HUES64 (cell line): Measurements from ENCODE around the gene OR2AT4.
"Not testable (repeated sequence)": the region's sequence is repeated elsewhere in the genome, so short reads cannot be mapped to it uniquely, and the experiment has no call there.

Experiments
- H3K27ac ChIP-seq: 2 replicates; pipeline ENCODE4 v1.7.0; 2013; ENCODE audit warnings: low read depth, low read length, inconsistent platforms
- H3K27me3 ChIP-seq: 2 replicates; pipeline ENCODE4 v1.6.1; 2013; ENCODE audit warnings: mild to moderate bottlenecking, low read length; ENCODE audit not compliant: insufficient read depth
- H3K36me3 ChIP-seq: 2 replicates; pipeline ENCODE4 v1.6.1; 2013; ENCODE audit warnings: mild to moderate bottlenecking, low read length; ENCODE audit not compliant: insufficient read depth
- H3K4me1 ChIP-seq: 2 replicates; pipeline ENCODE4 v1.6.1; 2013; ENCODE audit warnings: mild to moderate bottlenecking, low read length, moderate library complexity; ENCODE audit not compliant: insufficient read depth
- H3K4me3 ChIP-seq: 2 replicates; pipeline ENCODE4 v1.5.1; 2013; ENCODE audit warnings: mild to moderate bottlenecking, low read length, moderate library complexity
- H3K9ac ChIP-seq: 2 replicates; pipeline ENCODE4 v1.6.1; 2013; ENCODE audit warnings: mild to moderate bottlenecking, low read depth, low read length
- H3K9me3 ChIP-seq: 2 replicates; pipeline ENCODE4 v1.6.1; 2013; ENCODE audit warnings: low read depth, low read length; ENCODE audit not compliant: insufficient read depth
- WGBS: fragments of 150-250, 120-280 bp; methylation state at CpG from one replicate; pipeline ENCODE4 v1.1.7; 2013; ENCODE audit warnings: missing lambda C conversion rate; 5-methylcytosine and 5-hydroxymethylcytosine counted together

Gene OR2AT4

GRCh38 chr11:75063741-75064314 lies 32.8 kb downstream of the OR2AT4 start:
- Histone ChIP-seq H3K9ac (no peak overlapping the region), H3K4me3 (no peak overlapping the region), H3K9me3 (no peaks in the 10 kb centered on the region), H3K27ac (no peak overlapping the region), H3K36me3 (no peaks in the 10 kb centered on the region), H3K4me1 (no peaks in the 10 kb centered on the region), H3K27me3 (no peaks in the 10 kb centered on the region)
- 78% methylated on average over 3 of the region's 3 CpGs for WGBS

DNA sequence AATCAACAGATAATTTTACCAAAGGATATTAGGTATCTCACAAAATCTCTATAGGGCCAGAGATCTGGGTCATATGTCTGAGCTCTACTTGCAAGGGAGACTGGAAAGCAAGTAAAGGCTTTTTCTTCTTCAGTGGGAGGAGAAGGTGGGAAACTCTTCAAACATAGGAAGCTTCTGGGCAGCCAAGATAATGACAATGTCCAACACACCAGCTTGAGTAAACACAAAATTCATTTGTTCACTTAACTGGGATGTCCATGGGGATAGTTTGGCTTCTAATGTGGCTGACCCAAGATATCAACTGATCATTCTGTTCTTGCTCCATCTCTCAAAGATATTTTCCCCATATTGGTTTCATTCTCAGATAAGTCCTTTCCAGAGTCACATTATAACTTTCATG lies 37.4 kb downstream of the OR2AT4 start:
- no peaks in the 10 kb centered on the region for H3K9me3 ChIP-seq
- no peak overlapping the region for H3K9ac ChIP-seq
- no peaks in the 10 kb centered on the region for H3K27me3 ChIP-seq
- H3K4me3 ChIP-seq = no peak overlapping the region
- H3K36me3 ChIP-seq = no peaks in the 10 kb centered on the region
- no peak overlapping the region for H3K27ac ChIP-seq
- no peaks in the 10 kb centered on the region for H3K4me1 ChIP-seq

DNA sequence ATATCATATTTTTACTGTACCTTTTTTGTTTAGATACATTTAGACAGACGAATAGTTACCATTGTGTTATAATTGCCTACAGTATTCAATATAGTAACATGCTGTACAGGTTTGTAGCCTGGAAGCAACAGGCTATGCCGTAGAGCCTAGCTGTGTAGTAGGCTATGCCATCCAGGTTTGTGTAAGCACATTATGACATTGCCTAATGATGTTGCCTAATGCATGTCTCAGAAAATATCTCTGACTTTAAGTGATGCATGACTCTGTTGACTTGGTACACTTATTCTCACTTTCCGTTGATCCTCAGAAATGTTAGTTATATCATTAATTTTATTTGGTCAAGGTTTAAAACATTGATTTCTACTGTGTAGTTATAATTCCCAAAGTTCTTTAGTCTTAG lies 39.9 kb downstream of the OR2AT4 start:
- H3K4me1 ChIP-seq = no peaks in the 10 kb centered on the region
- WGBS = 97% methylated on average over 1 of the region's 3 CpGs
- H3K9me3 ChIP-seq = peaks cover 13% of the 10 kb centered on the region
- H3K9ac ChIP-seq = no peak overlapping the region
- no peak overlapping the region for H3K27ac ChIP-seq
- no peak overlapping the region for H3K4me3 ChIP-seq
- H3K27me3 ChIP-seq = no peaks in the 10 kb centered on the region
- no peaks in the 10 kb centered on the region for H3K36me3 ChIP-seq

GRCh38 chr11:75055511-75055910 lies 41.2 kb downstream of the OR2AT4 start:
- 96% methylated on average over 4 of the region's 6 CpGs for WGBS
- Histone ChIP-seq H3K27ac (no peak overlapping the region), H3K9ac (no peak overlapping the region), H3K27me3 (no peaks in the 10 kb centered on the region), H3K4me1 (no peaks in the 10 kb centered on the region), H3K4me3 (no peak overlapping the region), H3K9me3 (peaks cover 13% of the 10 kb centered on the region), H3K36me3 (no peaks in the 10 kb centered on the region)

- Histone ChIP-seq H3K36me3 (no peaks in the 10 kb centered on the region), H3K27me3 (no peaks in the 10 kb centered on the region), H3K9me3 (peaks cover 13% of the 10 kb centered on the region), H3K4me1 (no peaks in the 10 kb centered on the region), H3K4me3 (no peak overlapping the region), H3K27ac (no peak overlapping the region), H3K9ac (no peak overlapping the region)
- 64% methylated on average over 1 of the region's 1 CpG for WGBS
Observed at GRCh38 chr11:75052457-75052856, 44.2 kb downstream of the OR2AT4 start.

DNA sequence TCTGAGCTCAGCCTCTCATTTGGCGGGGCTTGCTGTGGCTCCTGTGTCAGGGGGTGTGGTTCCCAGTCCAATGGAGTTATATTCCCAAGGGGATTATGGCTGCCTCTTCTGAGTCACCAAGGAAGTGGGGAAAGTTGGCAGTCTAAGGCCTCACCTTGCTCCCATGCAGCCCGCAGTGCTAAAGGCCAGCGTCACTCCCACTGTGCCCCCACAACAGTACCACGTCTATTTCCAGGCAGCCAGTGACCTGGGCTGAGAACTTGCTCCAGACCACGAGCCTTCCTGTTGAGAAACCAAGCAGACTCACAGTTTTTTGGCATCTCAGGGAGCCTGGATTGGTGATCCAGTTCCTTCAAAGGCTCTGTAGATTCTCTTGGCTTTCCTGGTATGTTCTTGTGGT lies 45.6 kb downstream of the OR2AT4 start:
- no peak overlapping the region for H3K4me3 ChIP-seq
- H3K9ac ChIP-seq = no peak overlapping the region
- H3K36me3 ChIP-seq = no peaks in the 10 kb centered on the region
- peaks cover 13% of the 10 kb centered on the region for H3K9me3 ChIP-seq
- H3K4me1 ChIP-seq = no peaks in the 10 kb centered on the region
- H3K27ac ChIP-seq = no peak overlapping the region
- 93% methylated on average over 5 of the region's 5 CpGs for WGBS
- H3K27me3 ChIP-seq = no peaks in the 10 kb centered on the region

- 89% methylated on average over 4 of the region's 4 CpGs for whole genome bisulfite sequencing
- H3K27me3 ChIP-seq = no peaks in the 10 kb centered on the region
- H3K27ac ChIP-seq = no peak overlapping the region
- H3K9me3 ChIP-seq = peaks cover 13% of the 10 kb centered on the region
- H3K36me3 ChIP-seq = no peaks in the 10 kb centered on the region
- no peaks in the 10 kb centered on the region for H3K4me1 ChIP-seq
- H3K9ac ChIP-seq = no peak overlapping the region
- no peak overlapping the region for H3K4me3 ChIP-seq
Observed at GRCh38 chr11:75050516-75050915, 46.2 kb downstream of the OR2AT4 start.

DNA sequence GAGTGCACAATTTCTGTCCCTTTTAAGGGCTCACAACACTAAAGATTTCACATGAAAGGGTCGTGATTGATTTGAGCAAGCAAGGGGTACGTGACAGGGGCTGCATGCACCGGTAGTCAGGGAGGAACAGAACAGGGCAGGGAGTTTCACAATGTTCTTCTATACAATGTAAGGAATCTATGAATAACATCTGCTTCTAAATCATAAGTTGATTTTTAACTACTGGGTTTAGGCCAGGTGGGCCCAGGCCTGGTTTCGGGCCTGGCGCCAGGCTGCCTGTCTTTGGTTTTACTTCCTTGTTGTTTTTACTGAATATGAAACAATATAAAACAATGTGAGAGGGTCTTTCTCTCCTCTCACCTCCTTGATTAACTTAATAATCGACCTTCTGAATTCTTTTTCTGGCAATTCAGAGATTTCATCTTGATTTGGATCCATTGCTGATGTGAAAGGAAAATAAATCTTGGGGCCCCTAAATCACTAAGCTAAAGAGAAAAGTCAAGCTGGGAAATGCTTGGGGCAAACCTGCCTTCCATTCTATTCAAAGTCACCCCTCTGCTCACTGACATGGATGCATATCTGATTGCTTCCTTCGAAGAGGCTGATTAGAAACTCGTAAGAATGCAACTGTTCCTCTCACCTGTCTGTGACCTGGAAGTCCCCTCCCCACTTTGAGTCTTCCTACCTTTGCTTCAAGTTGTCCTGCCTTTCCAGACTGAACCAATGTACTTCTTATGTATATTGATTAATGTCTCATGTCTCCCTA lies 47.0 kb downstream of the OR2AT4 start:
- H3K4me3 ChIP-seq, H3K27ac ChIP-seq, H3K27me3 ChIP-seq, H3K9ac ChIP-seq, H3K4me1 ChIP-seq, H3K36me3 ChIP-seq: not testable (repeated sequence)
- 90% methylated on average over 6 of the region's 8 CpGs for WGBS
- H3K9me3 ChIP-seq = peaks cover 13% of the 10 kb centered on the region

DNA sequence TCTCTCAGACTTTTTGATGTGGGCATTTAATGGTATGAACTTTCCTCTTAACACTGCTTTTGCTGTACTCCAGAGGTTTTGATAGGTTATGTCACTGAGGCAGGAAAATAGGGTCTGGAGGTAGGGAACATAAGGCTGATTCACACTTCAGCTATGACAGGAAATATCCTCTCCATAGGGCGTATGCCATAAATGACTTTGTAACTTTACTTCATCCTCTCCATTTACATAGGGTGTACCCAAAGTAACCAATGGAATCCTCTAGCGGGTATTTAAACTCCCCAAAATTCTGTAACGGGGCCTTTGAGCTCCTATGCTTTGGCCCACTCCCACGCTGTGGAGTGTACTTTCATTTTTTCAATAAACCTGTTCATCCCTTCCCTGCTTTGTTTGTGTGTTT lies 49.5 kb downstream of the OR2AT4 start:
- 88% methylated on average over 4 of the region's 4 CpGs for WGBS
- Histone ChIP-seq H3K9me3 (peaks cover under 1% of the 10 kb centered on the region; the same call in 1 of the 2 replicates), H3K27me3 (no peaks in the 10 kb centered on the region), H3K4me3 (no peak overlapping the region), H3K9ac (no peak overlapping the region), H3K36me3 (no peaks in the 10 kb centered on the region), H3K4me1 (no peaks in the 10 kb centered on the region), H3K27ac (no peak overlapping the region)

GRCh38 chr11:75046668-75047067 lies 50.0 kb downstream of the OR2AT4 start:
- not testable (repeated sequence) for H3K4me3 ChIP-seq, H3K9ac ChIP-seq, H3K27me3 ChIP-seq, H3K4me1 ChIP-seq, H3K9me3 ChIP-seq, H3K27ac ChIP-seq, H3K36me3 ChIP-seq
- WGBS = 74% methylated on average over 5 of the region's 5 CpGs

DNA sequence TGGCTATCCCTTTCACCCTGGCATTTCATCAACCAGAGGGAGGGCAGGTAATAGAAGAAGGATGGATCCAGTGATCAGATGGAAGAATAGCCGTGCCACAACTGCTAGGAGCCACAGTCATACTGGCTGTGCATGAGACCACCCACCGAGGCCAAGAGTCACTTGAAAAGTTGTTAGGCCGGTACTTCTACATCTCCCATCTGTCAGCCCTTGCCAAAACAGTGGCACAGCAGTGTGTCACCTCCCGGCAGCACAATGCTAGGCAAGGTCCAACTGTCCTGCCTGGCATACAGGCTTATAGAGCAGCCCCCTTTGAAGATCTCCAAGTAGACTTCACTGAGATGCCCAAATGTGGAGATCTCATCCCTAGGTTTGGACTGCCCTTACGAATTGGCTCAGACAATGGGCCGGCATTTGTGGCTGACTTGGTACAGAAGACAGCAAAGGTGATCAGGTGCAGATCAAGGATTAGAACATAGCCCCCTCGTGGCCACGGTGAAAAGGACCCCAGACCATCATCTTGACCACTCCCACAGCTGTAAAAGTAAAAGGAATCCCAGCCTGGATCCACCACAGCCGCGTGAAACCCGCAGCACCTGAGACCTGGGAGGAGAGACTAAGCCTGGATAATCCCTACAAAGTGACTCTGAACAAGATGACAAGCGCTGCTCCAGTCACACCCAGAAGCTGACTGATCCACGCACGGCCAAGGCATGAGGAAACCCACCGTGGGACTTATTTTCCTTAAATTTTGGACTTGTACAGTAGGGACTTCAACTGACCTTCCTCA lies 52.1 kb downstream of the OR2AT4 start:
- not testable (repeated sequence) for H3K4me3 ChIP-seq, H3K9ac ChIP-seq, H3K27me3 ChIP-seq, H3K27ac ChIP-seq, H3K36me3 ChIP-seq, H3K9me3 ChIP-seq, H3K4me1 ChIP-seq
- 88% methylated on average over 15 of the region's 15 CpGs for whole genome bisulfite sequencing
